Measurements from ENCODE around the gene MORN1.

Gene MORN1

GRCh38 chr1:2349806-2350205 lies 41.5 kb downstream of the MORN1 start:
- DNase-seq = no peak

GRCh38 chr1:2348346-2349325 lies 42.7 kb downstream of the MORN1 start:
- no peak for DNase-seq

GRCh38 chr1:2347896-2348295 lies 43.5 kb downstream of the MORN1 start:
- DNase-seq = no peak

GRCh38 chr1:2347409-2347785 lies 44.0 kb downstream of the MORN1 start:
- no peak for DNase-seq

- no peak for DNase-seq
Observed at GRCh38 chr1:2346691-2347408, 44.5 kb downstream of the MORN1 start.

GRCh38 chr1:2345297-2346075 lies 45.9 kb downstream of the MORN1 start:
- no peak for DNase-seq

GRCh38 chr1:2344744-2345296 lies 46.5 kb downstream of the MORN1 start:
- no peak for DNase-seq

- DNase-seq = no peak
Observed at GRCh38 chr1:2344121-2344681, 47.2 kb downstream of the MORN1 start.

GRCh38 chr1:2343023-2343935 lies 48.1 kb downstream of the MORN1 start:
- no peak for DNase-seq

GRCh38 chr1:2342384-2343022 lies 48.9 kb downstream of the MORN1 start:
- no peak for DNase-seq

GRCh38 chr1:2341706-2342383 lies 49.5 kb downstream of the MORN1 start:
- DNase-seq = no peak

- no peak for DNase-seq
Observed at GRCh38 chr1:2340918-2341254, 50.5 kb downstream of the MORN1 start.

GRCh38 chr1:2340086-2340917 lies 51.1 kb downstream of the MORN1 start:
- DNase-seq = no peak

GRCh38 chr1:2339206-2340085 lies 51.9 kb downstream of the MORN1 start:
- DNase-seq = no peak

GRCh38 chr1:2337501-2337900 lies 53.9 kb downstream of the MORN1 start:
- DNase-seq = no peak

- DNase-seq = no peak
Observed at GRCh38 chr1:2337081-2337480, 54.3 kb downstream of the MORN1 start.

GRCh38 chr1:2336499-2336898 lies 54.9 kb downstream of the MORN1 start:
- DNase-seq = no peak

GRCh38 chr1:2335721-2336455 lies 55.5 kb downstream of the MORN1 start:
- no peak for DNase-seq

All from islet precursor cell (in vitro differentiated cells).